GM19351 (cell line): ENCODE measurements around the gene ALPK1.
"Not testable (repeated sequence)": the region's sequence is repeated elsewhere in the genome, so short reads cannot be mapped to it uniquely, and the experiment has no call there.

Source experiments
- ATAC-seq: cut with Tn5 transposase; IDR thresholded peaks from one replicate; pipeline ENCODE4 v1.9.1; 2021; ENCODE audit warnings: mild to moderate bottlenecking, moderate library complexity; ENCODE audit not compliant: unreplicated experiment

Gene ALPK1

GRCh38 chr4:112296949-112297880 lies at the start of gene ALPK1:
Gene ALPK1 (plus strand): TSS chr4:112297369.
- ATAC-seq, result peak; percentile 84

- no peak for ATAC-seq
These were observed 46.0 kb upstream of the ALPK1 start for GRCh38 chr4:112251019-112251643.

GRCh38 chr4:112252234-112252633 lies 44.9 kb upstream of the ALPK1 start:
- ATAC-seq, result no peak

GRCh38 chr4:112253382-112254000 lies 43.7 kb upstream of the ALPK1 start:
- ATAC-seq, result peak; percentile 94

GRCh38 chr4:112257098-112257497 lies 40.1 kb upstream of the ALPK1 start:
- ATAC-seq, result no peak

GRCh38 chr4:112266823-112267222 lies 30.3 kb upstream of the ALPK1 start:
- no peak for ATAC-seq

GRCh38 chr4:112270051-112270450 lies 27.1 kb upstream of the ALPK1 start:
- ATAC-seq, result no peak

- ATAC-seq, result no peak
These were observed 26.3 kb upstream of the ALPK1 start for GRCh38 chr4:112270640-112271421.

GRCh38 chr4:112272292-112272691 lies 24.9 kb upstream of the ALPK1 start:
- no peak for ATAC-seq

GRCh38 chr4:112274959-112275358 lies 22.2 kb upstream of the ALPK1 start:
- no peak for ATAC-seq

- no peak for ATAC-seq
These were observed 21.1 kb upstream of the ALPK1 start for GRCh38 chr4:112276113-112276512.

- ATAC-seq, result no peak
These were observed 19.9 kb upstream of the ALPK1 start for GRCh38 chr4:112277220-112277619.

- ATAC-seq, result no peak
These were observed 19.3 kb upstream of the ALPK1 start for GRCh38 chr4:112277705-112278448.

- peak; percentile 68 for ATAC-seq
These were observed 17.9 kb upstream of the ALPK1 start for GRCh38 chr4:112279025-112279881.

GRCh38 chr4:112279882-112280315 lies 17.3 kb upstream of the ALPK1 start:
- ATAC-seq, result peak; percentile 31

GRCh38 chr4:112280386-112281056 lies 16.6 kb upstream of the ALPK1 start:
- ATAC-seq, result no peak

- ATAC-seq, result not testable (repeated sequence)
These were observed 15.2 kb upstream of the ALPK1 start for GRCh38 chr4:112281895-112282398.

GRCh38 chr4:112282860-112283667 lies 14.1 kb upstream of the ALPK1 start:
- no peak for ATAC-seq
